DND-41 (cell line): ENCODE measurements around the gene GABPB2.

ENCODE experiments used
- ATAC-seq: fragments of 200-7000 bp; cut with Tn5 transposase; 3 replicates; pipeline ENCODE4 v1.9.1; 2021; ENCODE audit warnings: low read depth; ENCODE audit not compliant: insufficient read depth
- DNase-seq: peaks from one replicate; pipeline ENCODE4 v3.0.0-alpha.2; 2020
- H2AFZ ChIP-seq: 2 replicates; pipeline ENCODE4 v1.6.0; 2012; ENCODE audit warnings: low read depth, low read length
- H3K27ac ChIP-seq: 2 replicates; pipeline ENCODE4 v1.5.1; 2012; ENCODE audit warnings: low read length, inconsistent platforms
- H3K27me3 ChIP-seq: fragments of 200-600 bp; sonication (generic); 2 replicates; pipeline ENCODE4 v1.6.0; 2012; ENCODE audit warnings: low read length, mild to moderate bottlenecking, inconsistent platforms; ENCODE audit not compliant: insufficient read depth, poor library complexity
- H3K36me3 ChIP-seq: 2 replicates; pipeline ENCODE4 v1.5.1; 2012; ENCODE audit warnings: low read length, inconsistent platforms; ENCODE audit not compliant: insufficient read depth
- H3K4me1 ChIP-seq: 2 replicates; pipeline ENCODE4 v1.5.1; 2012; ENCODE audit warnings: mild to moderate bottlenecking, low read length; ENCODE audit not compliant: insufficient read depth
- H3K4me2 ChIP-seq: 2 replicates; pipeline ENCODE4 v1.6.0; 2012; ENCODE audit warnings: mild to moderate bottlenecking, moderate library complexity, low read length, inconsistent platforms; ENCODE audit not compliant: insufficient read depth
- H3K4me3 ChIP-seq, 2 experiments: fragments of 200-600 bp in 1 of 2; shearing (Covaris generic) in 1 of 2; 2 replicates each; pipeline ENCODE4 v1.5.1; 2012 to 2016; ENCODE audit warnings: inconsistent platforms in 2 of 2, low read length in 2 of 2, mild to moderate bottlenecking in 2 of 2, low read depth in 1 of 2, moderate library complexity in 1 of 2
- H3K79me2 ChIP-seq: 2 replicates; pipeline ENCODE4 v1.6.0; 2012; ENCODE audit warnings: low read length, inconsistent platforms; ENCODE audit not compliant: insufficient read depth
- H3K9ac ChIP-seq: 2 replicates; pipeline ENCODE4 v1.6.0; 2012; ENCODE audit warnings: low read depth, mild to moderate bottlenecking, inconsistent platforms, low read length, moderate library complexity
- H3K9me3 ChIP-seq: 2 replicates; pipeline ENCODE4 v1.5.1; 2012; ENCODE audit warnings: low read length, moderate library complexity, mild to moderate bottlenecking, inconsistent platforms; ENCODE audit not compliant: insufficient read depth, severe bottlenecking
- H4K20me1 ChIP-seq: 2 replicates; pipeline ENCODE4 v1.6.0; 2012; ENCODE audit warnings: low read length; ENCODE audit not compliant: insufficient read depth
- EZH2 ChIP-seq: IDR thresholded peaks from 3 replicates; pipeline ENCODE4 v1.6.1; 2012; ENCODE audit warnings: borderline replicate concordance, low read depth, mild to moderate bottlenecking, moderate library complexity, low read length, inconsistent platforms; ENCODE audit not compliant: severe bottlenecking
- TF ChIP-seq, protein P1 (sequence below): IDR thresholded peaks from 2 replicates; pipeline ENCODE4 v1.5.1; 2012; ENCODE audit warnings: borderline replicate concordance, low read length, moderate library complexity, mild to moderate bottlenecking; ENCODE audit not compliant: poor library complexity, severe bottlenecking; ENCODE audit errors: extremely low read depth

The GABPB2 gene

GRCh38 chr1:151051356-151052009 is 19.1 kb upstream of the GABPB2 start:
- Histone ChIP-seq H4K20me1 (peaks cover 15% of the 10 kb centered on the region), H3K4me3 (no peak overlapping the region), H3K4me1 (peaks cover 26% of the 10 kb centered on the region), H3K9ac (no peak overlapping the region), H3K36me3 (peaks cover 51% of the 10 kb centered on the region), H3K27me3 (no peaks in the 10 kb centered on the region), H3K27ac (no peak overlapping the region), H3K9me3 (no peaks in the 10 kb centered on the region), H3K79me2 (peaks cover 10% of the 10 kb centered on the region), H3K4me2 (no peak overlapping the region), H2AFZ (no peak overlapping the region)
- ATAC-seq (no peak), DNase-seq (no peak)
- TF ChIP-seq EZH2, result no peak
- TF ChIP-seq, protein P1, sequence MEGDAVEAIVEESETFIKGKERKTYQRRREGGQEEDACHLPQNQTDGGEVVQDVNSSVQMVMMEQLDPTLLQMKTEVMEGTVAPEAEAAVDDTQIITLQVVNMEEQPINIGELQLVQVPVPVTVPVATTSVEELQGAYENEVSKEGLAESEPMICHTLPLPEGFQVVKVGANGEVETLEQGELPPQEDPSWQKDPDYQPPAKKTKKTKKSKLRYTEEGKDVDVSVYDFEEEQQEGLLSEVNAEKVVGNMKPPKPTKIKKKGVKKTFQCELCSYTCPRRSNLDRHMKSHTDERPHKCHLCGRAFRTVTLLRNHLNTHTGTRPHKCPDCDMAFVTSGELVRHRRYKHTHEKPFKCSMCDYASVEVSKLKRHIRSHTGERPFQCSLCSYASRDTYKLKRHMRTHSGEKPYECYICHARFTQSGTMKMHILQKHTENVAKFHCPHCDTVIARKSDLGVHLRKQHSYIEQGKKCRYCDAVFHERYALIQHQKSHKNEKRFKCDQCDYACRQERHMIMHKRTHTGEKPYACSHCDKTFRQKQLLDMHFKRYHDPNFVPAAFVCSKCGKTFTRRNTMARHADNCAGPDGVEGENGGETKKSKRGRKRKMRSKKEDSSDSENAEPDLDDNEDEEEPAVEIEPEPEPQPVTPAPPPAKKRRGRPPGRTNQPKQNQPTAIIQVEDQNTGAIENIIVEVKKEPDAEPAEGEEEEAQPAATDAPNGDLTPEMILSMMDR, result no peak

- no peak for ATAC-seq
- H2AFZ ChIP-seq, result no peak overlapping the region
- no peak overlapping the region for H3K9ac ChIP-seq
- H3K4me1 ChIP-seq, result peaks cover 35% of the 10 kb centered on the region
- TF ChIP-seq, protein P1, result no peak
- TF ChIP-seq EZH2, result no peak
- no peak overlapping the region for H3K27ac ChIP-seq
- H3K4me3 ChIP-seq, result no peak overlapping the region
- H3K9me3 ChIP-seq, result no peaks in the 10 kb centered on the region
- H3K4me2 ChIP-seq, result no peak overlapping the region
- H3K79me2 ChIP-seq, result peaks cover 46% of the 10 kb centered on the region
- H3K36me3 ChIP-seq, result peaks cover 64% of the 10 kb centered on the region
- DNase-seq, result no peak
- H4K20me1 ChIP-seq, result peaks cover 25% of the 10 kb centered on the region
- no peaks in the 10 kb centered on the region for H3K27me3 ChIP-seq
Measured at GRCh38 chr1:151054971-151055547, 15.5 kb upstream of the GABPB2 start.

GRCh38 chr1:151055581-151055980 is 15.0 kb upstream of the GABPB2 start:
- H3K79me2 ChIP-seq, result peaks cover 51% of the 10 kb centered on the region
- H2AFZ ChIP-seq, result no peak overlapping the region
- no peak overlapping the region for H3K4me3 ChIP-seq
- H3K9me3 ChIP-seq, result no peaks in the 10 kb centered on the region
- DNase-seq, result no peak
- peaks cover 35% of the 10 kb centered on the region for H3K4me1 ChIP-seq
- H3K27ac ChIP-seq, result no peak overlapping the region
- H4K20me1 ChIP-seq, result peaks cover 25% of the 10 kb centered on the region
- ATAC-seq, result no peak
- peaks cover 64% of the 10 kb centered on the region for H3K36me3 ChIP-seq
- H3K27me3 ChIP-seq, result no peaks in the 10 kb centered on the region
- H3K4me2 ChIP-seq, result no peak overlapping the region; the same call in 1 of the 2 replicates
- H3K9ac ChIP-seq, result no peak overlapping the region
- TF ChIP-seq EZH2, result no peak
- TF ChIP-seq, protein P1, result no peak
